PC-3 (cell line): Measurements from ENCODE around the gene ADAM17. TPM values are rescaled to one million over a fixed set of nuclear protein-coding genes. Genes with fewer than 3 reads are reported as not detected.
"Not testable (repeated sequence)": the region's sequence is repeated elsewhere in the genome, so short reads cannot be mapped to it uniquely, and the experiment has no call there.

Experiments used
- ATAC-seq: fragments of 200-7000 bp; cut with Tn5 transposase; 2 replicates; pipeline ENCODE4 v1.9.1; 2020; ENCODE audit warnings: mild to moderate bottlenecking, moderate library complexity
- BruUV-seq: library from RNA; stranded (reverse); fragments of 400-500 nt; replicated peaks from 2 replicates; lab custom pipeline; 2021; lab: Mats Ljungman, UMichigan
- CTCF ChIA-PET: fragments of 300-600 bp; sonication (Branson Sonifier 250); formaldehyde crosslinking; loops from one replicate; lab custom pipeline; 2022; ENCODE audit warnings: antibody characterized with exemption; lab: Charles Lee
- POLR2A ChIA-PET: fragments of 300-600 bp; sonication (Branson Sonifier 250); formaldehyde crosslinking; loops from one replicate; lab custom pipeline; 2022; ENCODE audit warnings: antibody characterized with exemption; ENCODE audit not compliant: unreplicated experiment; lab: Charles Lee
- DNase-seq: peaks from one replicate; pipeline ENCODE4 v3.0.0-alpha.2; 2015
- H2AFZ ChIP-seq: fragments of 300-600 bp; sonication (generic); 2 replicates; pipeline ENCODE4 v1.6.0; 2016; ENCODE audit warnings: antibody characterized with exemption, low read length
- H3F3A ChIP-seq: fragments of 300-600 bp; sonication (generic); one replicate; pipeline ENCODE4 v1.6.0; 2017; ENCODE audit warnings: antibody characterized with exemption, low read length, control low read depth, mild to moderate bottlenecking; ENCODE audit not compliant: unreplicated experiment
- H3K27ac ChIP-seq: fragments of 300-600 bp; sonication (generic); 2 replicates; pipeline ENCODE4 v1.5.1; 2016; ENCODE audit warnings: mild to moderate bottlenecking, low read length
- H3K27me3 ChIP-seq: fragments of 300-600 bp; sonication (generic); 2 replicates; pipeline ENCODE4 v1.6.1; 2016; ENCODE audit warnings: low read length, mixed read lengths
- H3K36me3 ChIP-seq: fragments of 300-600 bp; sonication (generic); 2 replicates; pipeline ENCODE4 v1.6.1; 2016; ENCODE audit warnings: low read depth, mixed run types, low read length, mixed read lengths
- H3K4me1 ChIP-seq: fragments of 300-600 bp; sonication (generic); 2 replicates; pipeline ENCODE4 v1.5.1; 2016; ENCODE audit warnings: low read length; ENCODE audit not compliant: insufficient read depth
- H3K4me2 ChIP-seq: fragments of 300-600 bp; sonication (generic); 2 replicates; pipeline ENCODE4 v1.6.0; 2016; ENCODE audit warnings: low read length
- H3K4me3 ChIP-seq: fragments of 300-600 bp; sonication (generic); 2 replicates; pipeline ENCODE4 v1.5.1; 2016; ENCODE audit warnings: mild to moderate bottlenecking, low read length, mixed read lengths
- H3K79me2 ChIP-seq: fragments of 300-600 bp; sonication (generic); 2 replicates; pipeline ENCODE4 v1.6.1; 2017; ENCODE audit warnings: low read length, mixed read lengths
- H3K9ac ChIP-seq: fragments of 300-600 bp; sonication (generic); 2 replicates; pipeline ENCODE4 v1.6.0; 2016; ENCODE audit warnings: mild to moderate bottlenecking, low read length
- H3K9me2 ChIP-seq: fragments of 300-600 bp; sonication (generic); replicated peaks from 2 replicates; pipeline ENCODE4 v1.6.1; 2016; ENCODE audit warnings: mixed run types, low read length, mixed read lengths
- H3K9me3 ChIP-seq: fragments of 300-600 bp; sonication (generic); 2 replicates; pipeline ENCODE4 v1.6.1; 2016; ENCODE audit warnings: low read length, mixed read lengths
- H4K20me1 ChIP-seq: fragments of 300-600 bp; sonication (generic); 2 replicates; pipeline ENCODE4 v1.6.1; 2016; ENCODE audit warnings: low read length, mixed read lengths
- EZH2 ChIP-seq: fragments of 300-600 bp; sonication (generic); IDR thresholded peaks from one replicate; pipeline ENCODE4 v1.6.1; 2017; ENCODE audit warnings: antibody characterized with exemption, mild to moderate bottlenecking, low read length; ENCODE audit not compliant: unreplicated experiment
- EZH2phosphoT487 ChIP-seq: fragments of 300-600 bp; sonication (generic); IDR thresholded peaks from 2 replicates; pipeline ENCODE4 v1.6.1; 2018; ENCODE audit warnings: mild to moderate bottlenecking, antibody characterized with exemption, low read length, borderline replicate concordance
- intact Hi-C: fragments of 100-400 bp; cut with micrococcal nuclease; formaldehyde crosslinking; loops from 2 replicates; pipeline ENCODE4 v1.9.0; 2023
- total RNA-seq: library from RNA; depleted of rRNA; stranded (reverse); fragments of >200 nt; gene quantifications from 2 replicates; pipeline ENCODE4 v1.2.3, GENCODE V29; 2014
- TF ChIP-seq, protein P1 (sequence below): fragments of 300-600 bp; sonication (generic); conservative IDR thresholded peaks from 2 replicates; pipeline ENCODE4 v1.5.1; 2017; ENCODE audit warnings: antibody characterized with exemption, low read depth, mild to moderate bottlenecking, low read length

ADAM17 gene
- total RNA-seq, 1 experiment from 2014 or later, result 23.0 TPM

- no peaks in the 10 kb centered on the region for H3K4me1 ChIP-seq
- H3K9me3 ChIP-seq, result no peaks in the 10 kb centered on the region
- H3K4me2 ChIP-seq, result no peak overlapping the region
- H3K79me2 ChIP-seq, result no peaks in the 10 kb centered on the region
- intact Hi-C loops, result no loop called here
- no peak overlapping the region for H3K27ac ChIP-seq
- H2AFZ ChIP-seq, result no peak overlapping the region
- no peak for DNase-seq
- no peaks in the 10 kb centered on the region for H3F3A ChIP-seq
- H3K4me3 ChIP-seq, result no peak overlapping the region
- H3K27me3 ChIP-seq, result no peaks in the 10 kb centered on the region
- no peaks in the 10 kb centered on the region for H4K20me1 ChIP-seq
- BruUV-seq, result no TSS peak
- no peak for TF ChIP-seq EZH2
- no peak for TF ChIP-seq EZH2phosphoT487
- TF ChIP-seq, protein P1, sequence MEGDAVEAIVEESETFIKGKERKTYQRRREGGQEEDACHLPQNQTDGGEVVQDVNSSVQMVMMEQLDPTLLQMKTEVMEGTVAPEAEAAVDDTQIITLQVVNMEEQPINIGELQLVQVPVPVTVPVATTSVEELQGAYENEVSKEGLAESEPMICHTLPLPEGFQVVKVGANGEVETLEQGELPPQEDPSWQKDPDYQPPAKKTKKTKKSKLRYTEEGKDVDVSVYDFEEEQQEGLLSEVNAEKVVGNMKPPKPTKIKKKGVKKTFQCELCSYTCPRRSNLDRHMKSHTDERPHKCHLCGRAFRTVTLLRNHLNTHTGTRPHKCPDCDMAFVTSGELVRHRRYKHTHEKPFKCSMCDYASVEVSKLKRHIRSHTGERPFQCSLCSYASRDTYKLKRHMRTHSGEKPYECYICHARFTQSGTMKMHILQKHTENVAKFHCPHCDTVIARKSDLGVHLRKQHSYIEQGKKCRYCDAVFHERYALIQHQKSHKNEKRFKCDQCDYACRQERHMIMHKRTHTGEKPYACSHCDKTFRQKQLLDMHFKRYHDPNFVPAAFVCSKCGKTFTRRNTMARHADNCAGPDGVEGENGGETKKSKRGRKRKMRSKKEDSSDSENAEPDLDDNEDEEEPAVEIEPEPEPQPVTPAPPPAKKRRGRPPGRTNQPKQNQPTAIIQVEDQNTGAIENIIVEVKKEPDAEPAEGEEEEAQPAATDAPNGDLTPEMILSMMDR, result no peak
- no peak overlapping the region for H3K9ac ChIP-seq
- ChIA-PET CTCF (no interaction called here), POLR2A (no interaction called here)
- peaks cover 25% of the 10 kb centered on the region for H3K36me3 ChIP-seq
- no peak for ATAC-seq
- no peaks in the 10 kb centered on the region for H3K9me2 ChIP-seq
Measured at GRCh38 chr2:9518780-9519179, 36.9 kb downstream of the ADAM17 start.

DNA sequence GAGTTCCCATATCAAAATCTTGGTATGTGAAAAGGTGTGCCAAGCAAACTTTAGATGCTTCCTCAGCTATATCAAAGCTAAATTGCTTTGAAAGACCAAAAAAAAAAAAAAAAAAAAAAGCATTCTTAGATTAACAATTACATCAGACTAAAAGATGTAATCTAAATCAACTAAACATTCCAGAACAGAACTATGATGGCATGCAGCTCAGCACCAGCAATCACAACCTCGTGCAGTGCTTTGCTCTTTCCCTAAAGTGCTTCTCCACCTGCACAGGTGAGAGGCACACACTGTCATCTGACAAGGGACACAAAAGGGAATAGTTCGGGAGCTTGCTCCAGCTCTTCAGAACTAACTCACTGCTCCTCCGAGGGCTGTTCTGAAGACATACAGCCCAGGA is 37.5 kb downstream of the ADAM17 start:
- POLR2A ChIA-PET, result no interaction called here
- TF ChIP-seq, protein P1, result no peak
- no peak for TF ChIP-seq EZH2
- TF ChIP-seq EZH2phosphoT487, result no peak
- intact Hi-C loops, result no loop called here
- DNase-seq (no peak), ATAC-seq (no peak)
- Histone ChIP-seq H3K36me3 (peaks cover 28% of the 10 kb centered on the region), H4K20me1 (no peaks in the 10 kb centered on the region), H3K9ac (no peak overlapping the region), H2AFZ (no peak overlapping the region), H3K9me2 (no peaks in the 10 kb centered on the region), H3K4me1 (no peaks in the 10 kb centered on the region), H3K79me2 (no peaks in the 10 kb centered on the region), H3K4me3 (no peak overlapping the region), H3K4me2 (no peak overlapping the region), H3K9me3 (no peaks in the 10 kb centered on the region), H3K27me3 (no peaks in the 10 kb centered on the region), H3K27ac (no peak overlapping the region), H3F3A (no peaks in the 10 kb centered on the region)
- CTCF ChIA-PET, result no interaction called here
- BruUV-seq, result no TSS peak

GRCh38 chr2:9517118-9517782 is 38.4 kb downstream of the ADAM17 start:
- Histone ChIP-seq H2AFZ (no peak overlapping the region), H3K4me1 (no peaks in the 10 kb centered on the region), H4K20me1 (no peaks in the 10 kb centered on the region), H3K79me2 (no peaks in the 10 kb centered on the region), H3K4me2 (no peak overlapping the region), H3K9ac (no peak overlapping the region), H3K36me3 (peaks cover 32% of the 10 kb centered on the region), H3K27me3 (no peaks in the 10 kb centered on the region), H3F3A (no peaks in the 10 kb centered on the region), H3K27ac (no peak overlapping the region), H3K9me3 (no peaks in the 10 kb centered on the region), H3K9me2 (no peaks in the 10 kb centered on the region), H3K4me3 (no peak overlapping the region)
- no peak for ATAC-seq
- no peak for DNase-seq
- ChIA-PET CTCF (no interaction called here), POLR2A (no interaction called here)
- TF ChIP-seq, protein P1, result no peak
- TF ChIP-seq EZH2 (no peak), EZH2phosphoT487 (no peak)
- BruUV-seq, result no TSS peak
- intact Hi-C loops, result no loop called here

DNA sequence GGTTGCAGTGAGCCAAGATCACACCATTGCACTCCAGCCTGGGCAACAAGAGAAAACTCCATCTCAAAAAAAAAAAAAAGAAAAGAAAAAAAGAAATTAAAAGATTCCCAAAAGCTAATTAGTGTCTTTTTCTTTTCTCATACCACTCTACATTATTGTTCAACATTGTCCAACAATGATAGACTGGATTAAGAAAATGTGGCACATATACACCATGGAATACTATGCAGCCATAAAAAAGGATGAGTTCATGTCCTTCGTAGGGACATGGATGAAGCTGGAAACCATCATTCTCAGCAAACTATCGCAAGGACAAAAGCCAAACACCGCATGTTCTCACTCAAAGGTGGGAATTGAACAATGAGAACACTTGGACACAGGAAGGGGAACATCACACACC is 41.7 kb downstream of the ADAM17 start:
- intact Hi-C loops, DNase-seq, H3F3A ChIP-seq, H3K4me2 ChIP-seq, H3K9ac ChIP-seq, H3K27me3 ChIP-seq, ATAC-seq, H3K9me2 ChIP-seq, H2AFZ ChIP-seq, BruUV-seq, H4K20me1 ChIP-seq, H3K79me2 ChIP-seq, CTCF ChIA-PET, H3K4me3 ChIP-seq, H3K9me3 ChIP-seq, H3K4me1 ChIP-seq, H3K27ac ChIP-seq: not testable (repeated sequence)
- POLR2A ChIA-PET, result interaction anchor here (0.5 kb wide), 1 partner anchor 22 kb away, joined by 6 read pairs; no protein-coding TSS in a partner anchor
- H3K36me3 ChIP-seq, result peaks cover 19% of the 10 kb centered on the region
